CD4-positive, alpha-beta memory T cell (primary cell): Measurements from ENCODE around the gene CTSZ. TPM values are rescaled to one million over a fixed set of nuclear protein-coding genes. Genes with fewer than 3 reads are reported as not detected.
"Not testable (repeated sequence)": the region's sequence is repeated elsewhere in the genome, so short reads cannot be mapped to it uniquely, and the experiment has no call there.

ENCODE experiments used
- CTCF ChIA-PET: fragments of 350-600 bp; sonication (Branson Sonifier 250); formaldehyde crosslinking; loops from one replicate; lab custom pipeline; 2021; ENCODE audit warnings: inconsistent platforms; ENCODE audit not compliant: partially characterized antibody; lab: Charles Lee
- POLR2A ChIA-PET: fragments of 350-600 bp; sonication (Branson Sonifier 250); formaldehyde crosslinking; loops from one replicate; lab custom pipeline; 2021; ENCODE audit not compliant: partially characterized antibody; lab: Charles Lee
- DNase-seq, 5 donors: peaks; one replicate each; pipeline versions ENCODE4 v3.0.0 to v3.0.0-alpha.2; 2020 to 2022; ENCODE audit warnings: mixed read lengths in 1 of 5
- H3K27ac ChIP-seq: one replicate; pipeline ENCODE4 v1.7.0; 2013; ENCODE audit warnings: low read depth, low read length
- H3K27me3 ChIP-seq: 2 replicates; pipeline ENCODE4 v1.7.0; 2013; ENCODE audit warnings: mild to moderate bottlenecking, low read length, moderate library complexity; ENCODE audit not compliant: insufficient read depth
- H3K36me3 ChIP-seq: 2 replicates; pipeline ENCODE4 v1.7.0; 2013; ENCODE audit warnings: mild to moderate bottlenecking, low read length, moderate library complexity; ENCODE audit not compliant: insufficient read depth
- H3K4me1 ChIP-seq: 2 replicates; pipeline ENCODE4 v1.7.0; 2013; ENCODE audit warnings: mild to moderate bottlenecking, low read length, moderate library complexity; ENCODE audit not compliant: insufficient read depth
- H3K4me3 ChIP-seq, 2 donors: one replicate each; pipeline ENCODE4 v1.7.0; 2013; ENCODE audit warnings: low read length in 2 of 2, mild to moderate bottlenecking in 1 of 2
- H3K9me3 ChIP-seq, 2 donors: one replicate each; pipeline ENCODE4 v1.7.0; 2013; ENCODE audit warnings: low read length in 2 of 2, control low read depth in 1 of 2; ENCODE audit not compliant: control insufficient read depth in 1 of 2
- H3K27ac Mint-ChIP-seq, 7 donors: one replicate each; pipeline ENCODE4 v1.8.0; 2020 to 2021; ENCODE audit warnings: mixed read lengths in 7 of 7, mild to moderate bottlenecking in 6 of 7, inconsistent platforms in 3 of 7, moderate library complexity in 3 of 7
- H3K27me3 Mint-ChIP-seq, 2 donors: one replicate each; pipeline ENCODE4 v1.8.0; 2020 to 2021; ENCODE audit warnings: mixed read lengths in 2 of 2
- H3K36me3 Mint-ChIP-seq, 2 donors: one replicate each; pipeline ENCODE4 v1.8.0; 2020 to 2021; ENCODE audit warnings: mixed read lengths in 2 of 2, inconsistent platforms in 1 of 2, mild to moderate bottlenecking in 1 of 2
- H3K4me1 Mint-ChIP-seq, 4 donors: one replicate each; pipeline ENCODE4 v1.8.0; 2020 to 2021; ENCODE audit warnings: mixed read lengths in 4 of 4, mild to moderate bottlenecking in 1 of 4
- H3K4me3 Mint-ChIP-seq, 8 donors: one replicate each; pipeline ENCODE4 v1.8.0; 2020 to 2021; ENCODE audit warnings: mixed read lengths in 8 of 8, mild to moderate bottlenecking in 7 of 8, moderate library complexity in 6 of 8, inconsistent platforms in 3 of 8
- H3K9me3 Mint-ChIP-seq, 8 donors: one replicate each; pipeline ENCODE4 v1.8.0; 2020 to 2021; ENCODE audit warnings: mixed read lengths in 8 of 8, mild to moderate bottlenecking in 5 of 8, inconsistent platforms in 3 of 8, moderate library complexity in 1 of 8
- intact Hi-C: fragments of 100-400 bp; cut with micrococcal nuclease; formaldehyde crosslinking; loops from one replicate; pipeline ENCODE4 v1.15.1; 2023
- polyA plus RNA-seq, 2 donors: library from polyadenylated mRNA; unstranded; fragments of 300-500 nt; fragmentation: Illumina TruSeq; gene quantifications; one replicate each; pipeline ENCODE4 v1.2.3, GENCODE V29; 2021
- total RNA-seq, 2 experiments: library from RNA; stranded (reverse); gene quantifications; one replicate each; pipeline ENCODE4 v1.2.3, GENCODE V29; 2021

CTSZ gene
- total and polyA plus RNA-seq, 4 experiments from 2014 or later = 0.76 to 37.3 (median 19.1) TPM

- H3K27ac Mint-ChIP-seq, intact Hi-C loops, H3K4me3 Mint-ChIP-seq, H3K4me1 ChIP-seq, DNase-seq, H3K36me3 Mint-ChIP-seq, H3K27me3 Mint-ChIP-seq, H3K9me3 ChIP-seq, POLR2A ChIA-PET, CTCF ChIA-PET, H3K27ac ChIP-seq, H3K4me1 Mint-ChIP-seq, H3K9me3 Mint-ChIP-seq, H3K27me3 ChIP-seq, H3K36me3 ChIP-seq, H3K4me3 ChIP-seq: not testable (repeated sequence)
These were observed 59.2 kb downstream of the CTSZ start for GRCh38 chr20:58947797-58948388.

DNA sequence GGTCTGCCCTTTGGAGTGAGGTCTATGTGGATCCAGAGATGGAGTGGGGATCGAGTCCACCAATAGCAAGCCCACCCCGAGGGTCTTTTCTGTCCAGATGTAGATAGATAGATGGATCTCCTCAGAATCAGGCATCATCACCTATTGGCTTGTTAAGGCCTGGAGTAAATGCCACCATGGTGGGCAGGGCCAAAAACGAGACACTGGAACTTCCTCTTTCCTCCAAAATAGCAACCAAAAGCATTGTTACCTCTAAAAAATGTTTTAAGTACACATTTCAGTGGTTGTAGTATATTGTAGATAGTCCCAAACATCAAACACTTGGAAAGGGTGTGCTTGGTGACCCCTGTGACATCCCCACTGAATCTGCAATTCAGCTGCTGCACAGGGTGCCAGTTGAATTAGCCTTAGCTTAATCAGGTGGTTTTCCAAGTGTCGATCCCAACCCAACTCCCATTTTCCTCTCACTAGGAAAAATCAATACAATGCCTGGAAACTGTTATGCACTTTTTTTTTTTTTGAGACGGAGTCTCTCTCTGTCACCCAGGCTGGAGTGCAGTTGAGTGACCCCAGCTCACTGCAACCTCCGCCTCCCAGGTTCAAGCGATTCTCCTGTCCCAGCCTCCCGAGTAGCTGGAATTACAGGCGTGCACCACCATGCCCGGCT, 61.0 kb downstream of the CTSZ start:
- ChIA-PET POLR2A (no interaction called here), CTCF (no interaction called here)
- no peak overlapping the region for H3K4me3 ChIP-seq
- Mint-ChIP-seq H3K4me1 (no peaks in the 10 kb centered on the region), H3K27me3 (peaks cover 3 to 5% of the 10 kb centered on the region in 2 donors), H3K9me3 (no peaks in the 10 kb centered on the region), H3K36me3 (no peaks in the 10 kb centered on the region), H3K4me3 (no peak overlapping the region), H3K27ac (no peak overlapping the region)
- no peaks in the 10 kb centered on the region for H3K9me3 ChIP-seq
- no peak overlapping the region for H3K27ac ChIP-seq
- intact Hi-C loops = no loop called here
- DNase-seq = no peak
- no peaks in the 10 kb centered on the region for H3K27me3 ChIP-seq
- no peaks in the 10 kb centered on the region for H3K36me3 ChIP-seq
- no peaks in the 10 kb centered on the region for H3K4me1 ChIP-seq

Other genes with a start within 250 kb of the CTSZ start
- 1 to 10 TPM in 1 of 2 experiments, under 1 TPM in 1; 0.94 to 1.1 TPM for gene GNAS-AS1, start 156.4 kb downstream of the CTSZ start, total RNA-seq
- not detected for gene GNAS-AS1, start 156.4 kb downstream of the CTSZ start, polyA plus RNA-seq
- gene GNAS, start 154.5 kb downstream of the CTSZ start, total RNA-seq = 100 to 1,000 TPM; 641 to 645 TPM
- 100 to 1,000 TPM in 1 of 2 donors, 10 to 100 TPM in 1; 70.1 to 184 TPM for gene GNAS, start 154.5 kb downstream of the CTSZ start, polyA plus RNA-seq
- gene NELFCD, start 26.0 kb downstream of the CTSZ start, total RNA-seq = 10 to 100 TPM; 77.6 to 93.3 TPM
- gene NELFCD, start 26.0 kb downstream of the CTSZ start, polyA plus RNA-seq = 10 to 100 TPM; 72.6 to 88.0 TPM
- gene TUBB1, start 12.2 kb upstream of the CTSZ start, total RNA-seq = not detected
- gene TUBB1, start 12.2 kb upstream of the CTSZ start, polyA plus RNA-seq = not detected
- gene ATP5F1E, start 25.1 kb upstream of the CTSZ start, total RNA-seq = 10 to 100 TPM; 77.2 to 84.5 TPM
- gene ATP5F1E, start 25.1 kb upstream of the CTSZ start, polyA plus RNA-seq = 100 to 1,000 TPM in 1 of 2 donors, 10 to 100 TPM in 1; 76.9 to 102 TPM
- 10 to 100 TPM; 47.0 to 53.5 TPM for gene PRELID3B, start 35.5 kb upstream of the CTSZ start, total RNA-seq
- gene PRELID3B, start 35.5 kb upstream of the CTSZ start, polyA plus RNA-seq = 10 to 100 TPM; 35.7 to 54.7 TPM
- gene ZNF831, start 156.6 kb upstream of the CTSZ start, total RNA-seq = 10 to 100 TPM; 46.8 to 49.0 TPM
- 10 to 100 TPM in 1 of 2 donors, 1 to 10 TPM in 1; 7.8 to 12.1 TPM for gene ZNF831, start 156.6 kb upstream of the CTSZ start, polyA plus RNA-seq